SK-N-SH (cell line): ENCODE data around the gene GIN1.

Experiments
- CHD2 ChIP-seq: fragments of 150-350 bp; IDR thresholded peaks from 2 replicates; pipeline ENCODE4 v1.6.1; 2018; ENCODE audit warnings: low read length; ENCODE audit not compliant: partially characterized antibody
- GATA2 ChIP-seq: sonication (generic); formaldehyde crosslinking; IDR thresholded peaks from 2 replicates; pipeline ENCODE4 v1.5.0; 2020; ENCODE audit warnings: mild to moderate bottlenecking, missing genetic modification reagents
- JUND ChIP-seq: IDR thresholded peaks from 2 replicates; pipeline ENCODE4 v1.4.0; 2012
- MXI1 ChIP-seq: IDR thresholded peaks from 2 replicates; pipeline ENCODE4 v1.6.1; 2012; ENCODE audit warnings: mild to moderate bottlenecking, low read depth, low read length, improper control_type of control experiment
- POLR2AphosphoS5 ChIP-seq: IDR thresholded peaks from 2 replicates; pipeline ENCODE4 v1.6.1; 2012; ENCODE audit warnings: low read depth, low read length
- TF ChIP-seq, protein P1 (sequence below): fragments of 150-350 bp; IDR thresholded peaks from 2 replicates; pipeline ENCODE4 v1.6.1; 2017; ENCODE audit warnings: antibody characterized with exemption, low read length, low read depth, borderline replicate concordance
- TF ChIP-seq, protein P2 (sequence below): fragments of 200-600 bp; sonication (generic); IDR thresholded peaks from 2 replicates; pipeline ENCODE4 v1.6.1; 2017; ENCODE audit warnings: antibody characterized with exemption, mild to moderate bottlenecking, moderate library complexity
- TF ChIP-seq, protein P3 (sequence below): IDR thresholded peaks from 2 replicates; pipeline ENCODE4 v1.6.1; 2012; ENCODE audit warnings: mild to moderate bottlenecking, low read depth, low read length, moderate library complexity
- TF ChIP-seq, protein P4 (sequence below): IDR thresholded peaks from 2 replicates; pipeline ENCODE4; 2012

DNA sequence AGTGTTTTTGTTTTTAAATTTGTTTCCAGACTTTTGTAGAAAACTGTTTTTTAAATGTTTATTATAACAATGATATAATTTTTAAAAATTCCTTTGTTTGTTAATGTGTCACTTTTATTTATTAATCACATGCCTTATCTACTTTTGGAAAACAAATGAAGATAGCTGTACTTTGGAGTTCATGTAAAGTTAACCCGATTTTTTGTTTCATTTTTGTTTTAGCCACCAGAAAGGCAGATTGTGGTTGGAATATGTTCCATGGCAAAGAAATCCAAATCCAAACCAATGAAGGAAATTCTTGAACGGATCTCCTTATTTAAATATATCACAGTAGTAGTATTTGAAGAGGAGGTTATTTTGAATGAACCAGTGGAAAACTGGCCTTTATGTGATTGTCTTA is 13.3 kb upstream of the GIN1 start:
- TF ChIP-seq, protein P1, sequence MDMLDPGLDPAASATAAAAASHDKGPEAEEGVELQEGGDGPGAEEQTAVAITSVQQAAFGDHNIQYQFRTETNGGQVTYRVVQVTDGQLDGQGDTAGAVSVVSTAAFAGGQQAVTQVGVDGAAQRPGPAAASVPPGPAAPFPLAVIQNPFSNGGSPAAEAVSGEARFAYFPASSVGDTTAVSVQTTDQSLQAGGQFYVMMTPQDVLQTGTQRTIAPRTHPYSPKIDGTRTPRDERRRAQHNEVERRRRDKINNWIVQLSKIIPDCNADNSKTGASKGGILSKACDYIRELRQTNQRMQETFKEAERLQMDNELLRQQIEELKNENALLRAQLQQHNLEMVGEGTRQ: no peak
- TF ChIP-seq, protein P2, sequence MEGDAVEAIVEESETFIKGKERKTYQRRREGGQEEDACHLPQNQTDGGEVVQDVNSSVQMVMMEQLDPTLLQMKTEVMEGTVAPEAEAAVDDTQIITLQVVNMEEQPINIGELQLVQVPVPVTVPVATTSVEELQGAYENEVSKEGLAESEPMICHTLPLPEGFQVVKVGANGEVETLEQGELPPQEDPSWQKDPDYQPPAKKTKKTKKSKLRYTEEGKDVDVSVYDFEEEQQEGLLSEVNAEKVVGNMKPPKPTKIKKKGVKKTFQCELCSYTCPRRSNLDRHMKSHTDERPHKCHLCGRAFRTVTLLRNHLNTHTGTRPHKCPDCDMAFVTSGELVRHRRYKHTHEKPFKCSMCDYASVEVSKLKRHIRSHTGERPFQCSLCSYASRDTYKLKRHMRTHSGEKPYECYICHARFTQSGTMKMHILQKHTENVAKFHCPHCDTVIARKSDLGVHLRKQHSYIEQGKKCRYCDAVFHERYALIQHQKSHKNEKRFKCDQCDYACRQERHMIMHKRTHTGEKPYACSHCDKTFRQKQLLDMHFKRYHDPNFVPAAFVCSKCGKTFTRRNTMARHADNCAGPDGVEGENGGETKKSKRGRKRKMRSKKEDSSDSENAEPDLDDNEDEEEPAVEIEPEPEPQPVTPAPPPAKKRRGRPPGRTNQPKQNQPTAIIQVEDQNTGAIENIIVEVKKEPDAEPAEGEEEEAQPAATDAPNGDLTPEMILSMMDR: no peak
- TF ChIP-seq, protein P3, sequence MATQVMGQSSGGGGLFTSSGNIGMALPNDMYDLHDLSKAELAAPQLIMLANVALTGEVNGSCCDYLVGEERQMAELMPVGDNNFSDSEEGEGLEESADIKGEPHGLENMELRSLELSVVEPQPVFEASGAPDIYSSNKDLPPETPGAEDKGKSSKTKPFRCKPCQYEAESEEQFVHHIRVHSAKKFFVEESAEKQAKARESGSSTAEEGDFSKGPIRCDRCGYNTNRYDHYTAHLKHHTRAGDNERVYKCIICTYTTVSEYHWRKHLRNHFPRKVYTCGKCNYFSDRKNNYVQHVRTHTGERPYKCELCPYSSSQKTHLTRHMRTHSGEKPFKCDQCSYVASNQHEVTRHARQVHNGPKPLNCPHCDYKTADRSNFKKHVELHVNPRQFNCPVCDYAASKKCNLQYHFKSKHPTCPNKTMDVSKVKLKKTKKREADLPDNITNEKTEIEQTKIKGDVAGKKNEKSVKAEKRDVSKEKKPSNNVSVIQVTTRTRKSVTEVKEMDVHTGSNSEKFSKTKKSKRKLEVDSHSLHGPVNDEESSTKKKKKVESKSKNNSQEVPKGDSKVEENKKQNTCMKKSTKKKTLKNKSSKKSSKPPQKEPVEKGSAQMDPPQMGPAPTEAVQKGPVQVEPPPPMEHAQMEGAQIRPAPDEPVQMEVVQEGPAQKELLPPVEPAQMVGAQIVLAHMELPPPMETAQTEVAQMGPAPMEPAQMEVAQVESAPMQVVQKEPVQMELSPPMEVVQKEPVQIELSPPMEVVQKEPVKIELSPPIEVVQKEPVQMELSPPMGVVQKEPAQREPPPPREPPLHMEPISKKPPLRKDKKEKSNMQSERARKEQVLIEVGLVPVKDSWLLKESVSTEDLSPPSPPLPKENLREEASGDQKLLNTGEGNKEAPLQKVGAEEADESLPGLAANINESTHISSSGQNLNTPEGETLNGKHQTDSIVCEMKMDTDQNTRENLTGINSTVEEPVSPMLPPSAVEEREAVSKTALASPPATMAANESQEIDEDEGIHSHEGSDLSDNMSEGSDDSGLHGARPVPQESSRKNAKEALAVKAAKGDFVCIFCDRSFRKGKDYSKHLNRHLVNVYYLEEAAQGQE: no peak
- TF ChIP-seq MXI1 (no peak), GATA2 (CRISPR knock-in tag) (no peak), JUND (no peak), CHD2 (no peak), POLR2AphosphoS5 (no peak)
- TF ChIP-seq, protein P4, sequence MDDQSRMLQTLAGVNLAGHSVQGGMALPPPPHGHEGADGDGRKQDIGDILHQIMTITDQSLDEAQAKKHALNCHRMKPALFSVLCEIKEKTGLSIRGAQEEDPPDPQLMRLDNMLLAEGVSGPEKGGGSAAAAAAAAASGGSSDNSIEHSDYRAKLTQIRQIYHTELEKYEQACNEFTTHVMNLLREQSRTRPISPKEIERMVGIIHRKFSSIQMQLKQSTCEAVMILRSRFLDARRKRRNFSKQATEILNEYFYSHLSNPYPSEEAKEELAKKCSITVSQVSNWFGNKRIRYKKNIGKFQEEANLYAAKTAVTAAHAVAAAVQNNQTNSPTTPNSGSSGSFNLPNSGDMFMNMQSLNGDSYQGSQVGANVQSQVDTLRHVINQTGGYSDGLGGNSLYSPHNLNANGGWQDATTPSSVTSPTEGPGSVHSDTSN: no peak
